GM12873 (cell line): ENCODE results near the gene SEZ6L.

Experiments used
- CTCF ChIP-seq: IDR thresholded peaks from 2 replicates; pipeline ENCODE4 v1.5.1; 2012; ENCODE audit warnings: low read depth, mild to moderate bottlenecking, moderate library complexity, low read length, control low read depth; ENCODE audit not compliant: insufficient read depth; ENCODE audit errors: missing control alignments

The SEZ6L gene

GRCh38 chr22:26162926-26163325, 6.3 kb upstream of the SEZ6L start:
- no peak for TF ChIP-seq CTCF

GRCh38 chr22:26164174-26164573, 5.1 kb upstream of the SEZ6L start:
- TF ChIP-seq CTCF = no peak

- TF ChIP-seq CTCF = no peak
Observed at GRCh38 chr22:26168330-26168851, 871 bp upstream of the SEZ6L start.

GRCh38 chr22:26168939-26169314, 335 bp upstream of the SEZ6L start:
- no peak for TF ChIP-seq CTCF

- TF ChIP-seq CTCF = no peak
Observed at GRCh38 chr22:26170112-26170492, 840 bp downstream of the SEZ6L start.

- TF ChIP-seq CTCF = no peak
Observed at GRCh38 chr22:26170795-26171580, 1.7 kb downstream of the SEZ6L start.

- TF ChIP-seq CTCF = peak; percentile 80
Observed at GRCh38 chr22:26172389-26172990, 3.2 kb downstream of the SEZ6L start.
